ENCODE data around the gene CLK1.

- TF ChIP-seq CTCF (conservative IDR thresholded peaks at IDR 0.05; ENCODE audit: low read length) (no peak), EZH2phosphoT487 (IDR thresholded peaks at IDR 0.05; ENCODE audit: borderline replicate concordance) (no peak)
Observed at GRCh38 chr2:200814917-200815316, 49.5 kb downstream of the CLK1 start.

All from Loucy (cell line).